ENCODE results near the gene MCAT. TPM values are rescaled to one million over a fixed set of nuclear protein-coding genes. Genes with fewer than 3 reads are reported as not detected.
"Not testable (repeated sequence)": the region's sequence is repeated elsewhere in the genome, so short reads cannot be mapped to it uniquely, and the experiment has no call there.

MCAT gene
- total RNA-seq, 1 donor from 2014 or later = 22.8 TPM

GRCh38 chr22:43147821-43148220, 4.6 kb upstream of the MCAT start:
- intact Hi-C loops (cut with DNase I) = no loop called here
- Histone ChIP-seq H3K4me3 (no peak overlapping the region), H3K36me3 (no peaks in the 10 kb centered on the region), H3K27ac (no peak overlapping the region), H3K27me3 (no peaks in the 10 kb centered on the region), H3K4me1 (peaks cover 26% of the 10 kb centered on the region), H3K9me3 (no peaks in the 10 kb centered on the region)
- no peak for DNase-seq (ENCODE audit: extremely low spot score in 2 of 2)
- TF ChIP-seq POLR2A (IDR thresholded peaks at IDR 0.05) (no peak), POLR2AphosphoS5 (IDR thresholded peaks at IDR 0.05; ENCODE audit: insufficient read depth in 1 of 2, low read depth in 1 of 2) (no peak), CTCF (IDR thresholded peaks at IDR 0.05) (no peak)

DNA sequence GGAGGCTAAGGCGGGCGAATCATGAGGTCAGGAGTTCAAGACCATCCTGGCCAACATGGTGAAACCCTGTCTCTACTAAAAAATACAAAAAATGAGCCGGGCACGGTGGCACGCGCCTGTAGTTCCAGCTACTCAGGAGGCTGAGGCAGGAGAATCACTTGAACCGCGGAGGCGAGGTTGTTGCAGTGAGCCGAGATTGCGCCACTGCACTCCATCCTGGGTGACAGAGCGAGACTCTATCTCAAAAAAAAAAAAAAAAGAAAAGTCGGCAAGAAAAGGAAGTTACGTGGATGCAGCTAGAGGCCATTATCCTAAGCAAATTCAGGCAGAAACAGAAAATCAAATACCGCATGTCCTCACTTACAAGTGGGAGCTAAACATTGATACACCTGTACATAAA, 3.1 kb upstream of the MCAT start:
- H3K4me3 ChIP-seq; H3K36me3 ChIP-seq; intact Hi-C loops (cut with DNase I); H3K9me3 ChIP-seq; H3K27ac ChIP-seq; DNase-seq (ENCODE audit: extremely low spot score in 2 of 2); H3K27me3 ChIP-seq: not testable (repeated sequence)
- peaks cover 31% of the 10 kb centered on the region for H3K4me1 ChIP-seq

GRCh38 chr22:43145371-43145770, 2.2 kb upstream of the MCAT start:
- intact Hi-C loops (cut with DNase I); H3K27ac ChIP-seq; H3K4me3 ChIP-seq; H3K27me3 ChIP-seq; DNase-seq (ENCODE audit: extremely low spot score in 2 of 2); H3K36me3 ChIP-seq; H3K9me3 ChIP-seq: not testable (repeated sequence)
- peaks cover 24% of the 10 kb centered on the region for H3K4me1 ChIP-seq

- H3K27ac ChIP-seq = no peak overlapping the region
- no peaks in the 10 kb centered on the region for H3K27me3 ChIP-seq
- H3K36me3 ChIP-seq = peaks cover 0 to 11% of the 10 kb centered on the region in 2 donors
- H3K4me3 ChIP-seq = no peak overlapping the region
- intact Hi-C loops (cut with DNase I) = no loop called here
- no peak for TF ChIP-seq POLR2A (IDR thresholded peaks at IDR 0.05)
- TF ChIP-seq POLR2AphosphoS5 (IDR thresholded peaks at IDR 0.05; ENCODE audit: insufficient read depth in 1 of 2, low read depth in 1 of 2) = peak in 1 of 2 donors; percentile 30
- no peaks in the 10 kb centered on the region for H3K9me3 ChIP-seq
- no peak for DNase-seq (ENCODE audit: extremely low spot score in 2 of 2)
- H3K4me1 ChIP-seq = peaks cover 22% of the 10 kb centered on the region
Observed at GRCh38 chr22:43144949-43145348, 1.8 kb upstream of the MCAT start.

DNA sequence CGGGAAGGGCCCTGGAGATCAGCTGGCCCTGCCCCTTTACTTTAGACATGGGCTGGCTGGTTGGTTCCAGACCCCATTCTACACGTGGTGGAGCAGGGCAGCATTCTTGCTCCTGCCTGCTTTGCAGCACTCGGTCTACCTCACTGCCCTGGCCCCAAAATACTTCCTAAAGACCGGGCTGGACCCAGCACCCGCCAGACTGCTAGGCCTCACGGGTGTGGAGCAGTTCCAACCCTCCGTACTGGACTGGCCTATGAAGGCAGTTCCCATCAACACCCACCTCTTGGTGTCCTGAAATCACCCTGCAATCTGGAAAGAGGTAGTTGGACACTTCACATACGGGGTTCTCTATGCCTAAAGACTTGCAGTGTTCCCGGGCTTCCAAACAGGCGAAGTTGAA, 6.4 kb downstream of the MCAT start:
- TF ChIP-seq CTCF (IDR thresholded peaks at IDR 0.05) (no peak), POLR2A (IDR thresholded peaks at IDR 0.05) (no peak), POLR2AphosphoS5 (IDR thresholded peaks at IDR 0.05; ENCODE audit: insufficient read depth in 1 of 2, low read depth in 1 of 2) (no peak)
- intact Hi-C loops (cut with DNase I) = no loop called here
- no peaks in the 10 kb centered on the region for H3K9me3 ChIP-seq
- H3K4me3 ChIP-seq = no peak overlapping the region
- no peak for DNase-seq (ENCODE audit: extremely low spot score in 2 of 2)
- H3K4me1 ChIP-seq = peaks cover 16% of the 10 kb centered on the region
- no peak overlapping the region for H3K27ac ChIP-seq
- H3K36me3 ChIP-seq = peaks cover 0 to 76% of the 10 kb centered on the region in 2 donors
- no peaks in the 10 kb centered on the region for H3K27me3 ChIP-seq

DNA sequence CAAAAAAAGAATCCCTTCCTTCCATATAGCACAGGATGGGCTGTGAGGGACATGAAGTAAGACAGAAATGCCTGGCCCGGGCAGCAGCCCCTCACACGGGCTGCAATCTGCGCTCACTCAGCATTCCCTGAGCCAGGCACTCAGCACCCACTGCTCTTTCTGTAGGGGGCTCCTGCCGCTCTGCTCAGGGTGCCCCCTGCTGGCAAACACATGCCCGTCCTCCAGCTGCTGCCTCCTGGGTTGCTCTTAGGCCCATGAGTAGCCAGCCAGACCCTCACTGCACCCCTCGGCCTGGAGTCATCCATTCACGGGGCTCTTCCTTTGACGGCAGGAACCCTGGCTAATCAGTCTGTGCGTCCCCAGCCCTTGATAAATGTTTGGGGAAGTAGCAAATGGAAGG, 6.9 kb downstream of the MCAT start:
- no peaks in the 10 kb centered on the region for H3K9me3 ChIP-seq
- H3K27ac ChIP-seq = no peak overlapping the region
- intact Hi-C loops (cut with DNase I) = no loop called here
- peaks cover 0 to 77% of the 10 kb centered on the region in 2 donors for H3K36me3 ChIP-seq
- no peaks in the 10 kb centered on the region for H3K27me3 ChIP-seq
- TF ChIP-seq POLR2A (IDR thresholded peaks at IDR 0.05) (no peak), CTCF (IDR thresholded peaks at IDR 0.05) (peak in 1 of 3 experiments; percentile 41)
- no peak overlapping the region for H3K4me3 ChIP-seq
- DNase-seq (ENCODE audit: extremely low spot score in 2 of 2) = no peak
- peaks cover 11% of the 10 kb centered on the region for H3K4me1 ChIP-seq

- Histone ChIP-seq H3K4me1 (peaks cover 11% of the 10 kb centered on the region), H3K27ac (no peak overlapping the region), H3K4me3 (no peak overlapping the region), H3K36me3 (peaks cover 0 to 78% of the 10 kb centered on the region in 2 donors), H3K9me3 (no peaks in the 10 kb centered on the region), H3K27me3 (no peaks in the 10 kb centered on the region)
- no peak for DNase-seq (ENCODE audit: extremely low spot score in 2 of 2)
- TF ChIP-seq CTCF (IDR thresholded peaks at IDR 0.05) (no peak), POLR2A (IDR thresholded peaks at IDR 0.05) (no peak), POLR2AphosphoS5 (IDR thresholded peaks at IDR 0.05; ENCODE audit: insufficient read depth in 1 of 2, low read depth in 1 of 2) (no peak)
- intact Hi-C loops (cut with DNase I) = no loop called here
Observed at GRCh38 chr22:43135565-43135964, 7.6 kb downstream of the MCAT start.

Measured in vagina (tissue), 2 donors.